GM19238 (cell line): ENCODE results near the gene MORF4L1.
A peak's percentile ranks its signal among the peaks of the same experiment; 100 is the strongest.
"Not testable (repeated sequence)": the region's sequence is repeated elsewhere in the genome, so short reads cannot be mapped to it uniquely, and the experiment has no call there.

Source experiments
- DNase-seq: peaks from one replicate; pipeline ENCODE4 v3.0.0; 2011; ENCODE audit warnings: low spot score; ENCODE audit not compliant: insufficient read length

Gene MORF4L1

GRCh38 chr15:78872155-78872971 lies at the start of gene MORF4L1:
Gene MORF4L1, plus strand, starts transcription at chr15:78872890. Its CDS starts 128 bp downstream, at chr15:78873018.
- peak; percentile 90 for DNase-seq

- DNase-seq = no peak
Observed at GRCh38 chr15:78828920-78829319, 43.8 kb upstream of the MORF4L1 start.

GRCh38 chr15:78830514-78831228 lies 42.0 kb upstream of the MORF4L1 start:
- DNase-seq = no peak

GRCh38 chr15:78831229-78832207 lies 41.2 kb upstream of the MORF4L1 start:
- DNase-seq = no peak

GRCh38 chr15:78836333-78836732 lies 36.4 kb upstream of the MORF4L1 start:
- no peak for DNase-seq

- no peak for DNase-seq
Observed at GRCh38 chr15:78837131-78837530, 35.6 kb upstream of the MORF4L1 start.

- DNase-seq = no peak
Observed at GRCh38 chr15:78837543-78837942, 35.1 kb upstream of the MORF4L1 start.

GRCh38 chr15:78838489-78838888 lies 34.2 kb upstream of the MORF4L1 start:
- DNase-seq = no peak

GRCh38 chr15:78839151-78839550 lies 33.5 kb upstream of the MORF4L1 start:
- not testable (repeated sequence) for DNase-seq

- no peak for DNase-seq
Observed at GRCh38 chr15:78840661-78841375, 31.9 kb upstream of the MORF4L1 start.

GRCh38 chr15:78841376-78841706 lies 31.3 kb upstream of the MORF4L1 start:
- no peak for DNase-seq

GRCh38 chr15:78841891-78842290 lies 30.8 kb upstream of the MORF4L1 start:
- DNase-seq = no peak

GRCh38 chr15:78842519-78842918 lies 30.2 kb upstream of the MORF4L1 start:
- no peak for DNase-seq

- not testable (repeated sequence) for DNase-seq
Observed at GRCh38 chr15:78846906-78847305, 25.8 kb upstream of the MORF4L1 start.

GRCh38 chr15:78847387-78847906 lies 25.2 kb upstream of the MORF4L1 start:
- not testable (repeated sequence) for DNase-seq

GRCh38 chr15:78850352-78850751 lies 22.3 kb upstream of the MORF4L1 start:
- DNase-seq = no peak

- DNase-seq = no peak
Observed at GRCh38 chr15:78850941-78851755, 21.5 kb upstream of the MORF4L1 start.

GRCh38 chr15:78853500-78853899 lies 19.2 kb upstream of the MORF4L1 start:
- DNase-seq = no peak

GRCh38 chr15:78854833-78855372 lies 17.8 kb upstream of the MORF4L1 start:
- DNase-seq = no peak

- no peak for DNase-seq
Observed at GRCh38 chr15:78855746-78856145, 16.9 kb upstream of the MORF4L1 start.
